Raji (cell line): ENCODE measurements around the gene ARHGEF38.

ENCODE experiments used
- POLR2A ChIP-seq: IDR thresholded peaks from 2 replicates; pipeline ENCODE4 v1.6.1; 2011; ENCODE audit warnings: low read depth, low read length, control low read depth; ENCODE audit not compliant: insufficient read depth

The ARHGEF38 gene

GRCh38 chr4:105544520-105545286 is 7.7 kb upstream of the ARHGEF38 start:
- no peak for TF ChIP-seq POLR2A

GRCh38 chr4:105546086-105546485 is 6.3 kb upstream of the ARHGEF38 start:
- TF ChIP-seq POLR2A: no peak

GRCh38 chr4:105547769-105548168 is 4.7 kb upstream of the ARHGEF38 start:
- TF ChIP-seq POLR2A: no peak

DNA sequence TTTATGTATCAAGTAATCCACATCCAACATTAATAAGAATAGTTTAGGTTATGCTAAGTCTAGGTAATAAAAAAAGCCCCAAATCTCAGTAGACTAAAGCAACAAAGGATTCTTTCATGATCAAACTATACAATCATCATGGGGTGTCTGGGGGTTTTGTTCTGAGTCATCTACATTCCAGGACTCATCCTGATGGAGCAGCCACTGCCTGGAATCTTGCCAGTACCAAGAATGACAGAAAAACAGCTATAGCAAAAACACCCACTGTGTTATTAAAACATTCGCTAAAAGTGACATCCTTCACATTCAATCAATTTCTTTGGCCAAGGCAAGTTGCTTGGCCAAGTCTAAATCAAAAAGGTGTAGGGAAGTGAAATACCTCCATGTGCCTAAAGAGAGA is 3.9 kb upstream of the ARHGEF38 start:
- no peak for TF ChIP-seq POLR2A

DNA sequence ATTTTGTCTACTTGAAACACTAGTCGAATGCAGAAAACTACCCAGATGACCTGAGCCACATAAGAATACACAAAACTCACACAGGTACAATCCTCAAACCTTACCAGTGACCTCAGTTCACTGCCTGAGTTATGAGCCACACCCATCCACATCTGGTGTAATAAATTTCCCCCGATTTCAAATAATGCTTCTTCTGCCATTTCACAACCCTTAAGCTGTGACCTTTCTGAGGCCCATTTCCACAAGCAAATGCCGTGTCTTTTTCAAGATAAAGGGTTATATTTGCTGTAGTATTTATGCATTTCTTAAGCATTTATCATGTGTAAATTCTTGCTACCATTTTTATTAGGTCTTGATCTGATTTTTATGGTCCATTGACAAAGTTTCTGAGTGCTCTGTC is 1.8 kb upstream of the ARHGEF38 start:
- TF ChIP-seq POLR2A: no peak

DNA sequence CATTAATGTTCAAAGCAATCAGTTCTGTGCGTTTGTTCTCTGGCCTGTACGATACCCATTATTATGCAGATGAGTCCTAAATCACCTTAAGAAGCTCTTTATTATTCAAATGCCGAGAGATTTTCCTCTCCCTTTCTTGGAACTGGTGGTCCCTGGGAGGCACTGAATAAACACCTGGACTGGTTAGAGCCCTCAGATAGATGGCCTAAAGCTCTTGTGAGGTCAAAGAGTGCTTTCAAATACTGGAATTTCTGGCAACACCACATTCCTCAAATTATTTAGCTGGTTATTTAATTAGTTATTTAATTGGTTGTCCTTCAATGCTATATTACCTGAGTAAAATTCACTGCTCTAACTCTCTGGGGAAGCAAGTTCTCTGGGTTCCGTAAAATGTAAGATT is 3.0 kb downstream of the ARHGEF38 start:
- no peak for TF ChIP-seq POLR2A

GRCh38 chr4:105556206-105556605 is 3.8 kb downstream of the ARHGEF38 start:
- TF ChIP-seq POLR2A: no peak

- TF ChIP-seq POLR2A: no peak
These were observed 5.9 kb downstream of the ARHGEF38 start for GRCh38 chr4:105558277-105558676.

DNA sequence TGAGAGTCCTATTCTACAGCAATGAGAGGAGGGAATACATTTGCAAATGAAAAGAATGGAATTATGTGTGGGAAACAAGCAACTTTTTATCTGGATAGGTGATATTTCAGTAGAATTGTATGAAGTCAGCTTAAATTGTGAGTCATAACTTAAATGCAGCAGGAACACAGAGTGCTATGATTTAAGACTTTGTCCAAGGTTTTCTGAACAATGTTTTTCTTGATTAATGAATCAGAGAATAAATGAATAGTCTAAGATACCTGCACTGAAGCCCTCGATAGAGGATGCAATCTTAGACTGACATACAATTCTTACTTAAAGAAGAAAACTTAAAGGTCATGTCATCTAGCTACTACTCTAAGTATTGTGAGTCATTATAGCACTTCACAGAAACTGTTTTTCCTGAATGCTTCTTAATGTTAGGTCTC is 8.0 kb downstream of the ARHGEF38 start:
- TF ChIP-seq POLR2A: no peak

- TF ChIP-seq POLR2A: no peak
These were observed 10.9 kb downstream of the ARHGEF38 start for GRCh38 chr4:105563352-105563751.

- no peak for TF ChIP-seq POLR2A
These were observed 16.2 kb downstream of the ARHGEF38 start for GRCh38 chr4:105568584-105568983.

- TF ChIP-seq POLR2A: no peak
These were observed 16.8 kb downstream of the ARHGEF38 start for GRCh38 chr4:105569057-105569865.

- TF ChIP-seq POLR2A: no peak
These were observed 17.4 kb downstream of the ARHGEF38 start for GRCh38 chr4:105569866-105570236.

DNA sequence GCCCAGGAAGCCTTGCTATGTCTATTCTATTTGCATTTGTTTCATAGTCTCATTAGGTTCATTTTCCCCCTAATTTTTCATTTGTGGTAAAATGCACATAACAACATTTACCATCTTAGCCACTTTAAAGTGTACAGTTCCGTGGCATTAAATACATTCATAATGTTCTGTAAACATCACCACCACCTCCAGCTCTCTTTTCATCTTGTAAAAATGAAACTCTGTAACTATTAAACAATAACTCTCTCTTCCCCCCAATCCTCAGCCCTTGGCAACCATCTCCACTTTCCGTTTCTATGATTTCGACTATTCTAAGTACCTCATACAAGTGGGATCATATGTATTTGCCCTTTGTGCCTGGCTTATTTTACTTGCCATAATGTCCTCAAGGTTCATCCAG is 19.9 kb downstream of the ARHGEF38 start:
- no peak for TF ChIP-seq POLR2A

DNA sequence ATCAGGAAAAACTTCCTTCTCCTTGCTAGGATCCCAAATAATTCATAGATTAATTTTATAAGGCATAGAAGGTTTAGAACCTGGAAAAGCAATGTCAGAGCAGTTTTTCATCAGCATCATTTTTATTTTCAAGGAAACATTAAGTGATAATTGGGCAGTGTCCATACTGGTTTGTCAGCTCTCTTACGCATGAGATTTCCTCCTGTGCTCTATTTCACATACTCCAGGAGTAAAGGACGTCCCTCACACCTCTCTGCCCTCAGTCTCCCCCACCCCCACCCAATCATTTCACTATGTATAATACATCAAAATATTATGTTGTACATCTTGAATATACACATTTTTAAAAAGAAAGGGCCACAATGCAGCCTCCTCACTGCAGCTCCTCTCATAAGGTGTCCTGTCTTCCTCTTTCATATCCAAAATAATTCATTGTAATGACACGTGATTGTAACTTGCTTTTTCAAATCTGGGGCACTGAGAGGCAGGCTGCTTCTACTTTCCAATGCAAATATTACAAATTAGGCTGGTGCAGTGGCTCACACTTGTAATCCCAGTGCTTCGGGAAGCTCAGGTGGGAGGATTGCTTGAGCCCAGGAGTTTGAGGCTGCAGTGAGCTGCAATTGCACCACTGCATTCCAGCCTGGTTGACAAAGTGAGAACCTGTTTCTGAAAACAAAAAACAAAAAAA is 34.4 kb downstream of the ARHGEF38 start:
- TF ChIP-seq POLR2A: no peak

DNA sequence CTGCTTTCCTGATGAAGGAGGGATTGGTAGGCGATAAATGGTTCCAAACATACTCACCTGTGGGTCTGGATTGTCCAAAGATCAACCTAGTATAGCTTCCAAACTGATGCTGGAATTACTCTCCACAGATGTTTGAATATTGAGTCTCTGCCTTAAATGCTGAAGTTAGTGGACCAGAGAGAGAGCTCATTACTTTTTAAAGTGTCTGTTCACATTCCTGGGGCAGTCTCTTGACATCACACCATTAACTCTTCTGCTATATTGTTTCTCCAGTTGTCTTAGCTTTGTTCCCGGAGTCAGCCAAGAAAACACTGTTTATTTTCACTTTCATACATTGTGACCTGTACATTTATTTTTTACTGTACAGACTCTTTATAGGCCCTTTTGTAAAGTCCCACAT is 35.4 kb downstream of the ARHGEF38 start:
- TF ChIP-seq POLR2A: no peak
